Heart left ventricle (tissue), 16 donors: Measurements from ENCODE around the gene STK40. TPM values are rescaled to one million over a fixed set of nuclear protein-coding genes. Genes with fewer than 3 reads are reported as not detected.
A peak's percentile ranks its signal among the peaks of the same experiment; 100 is the strongest.

ENCODE experiments used
- ATAC-seq, 4 donors: fragments of 200-7000 bp; cut with Tn5 transposase; one replicate each; pipeline ENCODE4 v1.9.1; 2020 to 2022; ENCODE audit warnings: moderate library complexity in 4 of 4, mild to moderate bottlenecking in 3 of 4, moderate number of reproducible peaks in 1 of 4
- DNase-seq, 5 donors: peaks; one replicate each; pipeline ENCODE4 v3.0.0-alpha.2; 2020
- H3K27ac ChIP-seq, 12 donors: fragments of 200-600 bp; sonication (generic) in 4 of 12; one replicate each; pipeline versions ENCODE4 v1.5.0 to v1.8.0; 2016 to 2022; ENCODE audit warnings: mild to moderate bottlenecking in 2 of 12
- H3K27me3 ChIP-seq, 9 donors: fragments of 200-600 bp; sonication (generic) in 2 of 9; one replicate each; pipeline versions ENCODE4 v1.5.1 to v1.8.0; 2016 to 2022; ENCODE audit warnings: mild to moderate bottlenecking in 3 of 9
- H3K36me3 ChIP-seq, 9 donors: fragments of 200-600 bp; sonication (generic) in 2 of 9; one replicate each; pipeline versions ENCODE4 v1.5.0 to v1.8.0; 2018 to 2022; ENCODE audit warnings: mild to moderate bottlenecking in 2 of 9
- H3K4me1 ChIP-seq, 12 donors: fragments of 200-600 bp; sonication (generic) in 4 of 12; one replicate each; pipeline versions ENCODE4 v1.5.0 to v1.8.0; 2016 to 2022; ENCODE audit warnings: mild to moderate bottlenecking in 3 of 12
- H3K4me3 ChIP-seq, 12 donors: fragments of 200-600 bp; sonication (generic) in 4 of 12; one replicate each; pipeline versions ENCODE4 v1.5.0 to v1.8.0; 2017 to 2022; ENCODE audit warnings: mild to moderate bottlenecking in 9 of 12, moderate library complexity in 4 of 12
- H3K9me3 ChIP-seq, 12 donors: fragments of 200-600 bp; sonication (generic) in 4 of 12; one replicate each; pipeline versions ENCODE4 v1.5.0 to v1.8.0; 2016 to 2022; ENCODE audit warnings: mild to moderate bottlenecking in 1 of 12
- POLR2A ChIP-seq, 2 donors: fragments of 450-650 bp; IDR thresholded peaks; one replicate each; pipeline ENCODE4 v1.6.1; 2017; ENCODE audit warnings: antibody characterized with exemption in 2 of 2, mild to moderate bottlenecking in 2 of 2, moderate library complexity in 2 of 2
- WGBS, 4 donors: extraction: QIAGEN DNeasy Blood & Tissue Kit in 2 of 4; methylation state at CpG; one replicate each; pipeline versions ENCODE4 v1.1.5 to v1.1.7; 2013 to 2018; 5-methylcytosine and 5-hydroxymethylcytosine counted together
- intact Hi-C, 10 donors: fragments of 100-400 bp; cut with DNase I; formaldehyde crosslinking; loops; one replicate each; pipeline versions ENCODE4 v1.11.1 to v1.14.2; 2022
- polyA plus RNA-seq, 2 donors: library from polyadenylated mRNA; stranded (reverse); fragments of 200-250 nt; gene quantifications; one replicate each; pipeline ENCODE4 v1.2.3, GENCODE V29; 2013
- total RNA-seq, 9 donors: library from RNA; depleted of rRNA in 2 of 9; stranded (reverse); fragments of >200 nt in 2 of 9; fragmentation: NEBNext Ultra II Directional in 3 of 9; extraction: Animal tissue kit (Norgen Biotek cat#: 25700) in 3 of 9; gene quantifications; one replicate each; pipeline versions ENCODE4 v1.1.0 to v1.2.4, GENCODE V29; 2016 to 2023
- TF ChIP-seq, protein P1 (sequence below), 12 donors: fragments of 200-600 bp; sonication (generic) in 4 of 12; IDR thresholded peaks; one replicate each; pipeline versions ENCODE4 v1.5.0 to v1.8.0; 2018 to 2022; ENCODE audit warnings: antibody characterized with exemption in 12 of 12, mild to moderate bottlenecking in 5 of 12
- donor health status: ischemic (EF 13 %, LVEDD 7.1; RV severe dilation, severe dysfunction).
- donor health status: healthy with polysubstance abuse.
- donor health status: DM: no; HTN: yes; CAD: no.
- donor health status: DM: no; HTN: no; CAD: no.
- donor health status: ischemic (EF 25% LVEDD 6.9; RV normal size, moderate dysfunction).
- donor health status: ischemic (EF 25% LVEDD 5.7; RV mildly dilated, moderate dysfunction).
- donor health status: healthy.
- donor health status: DM: yes; HTN: yes; CAD: no.
- donor health status: ischemic (EF 35%, LVEDD 5.7; RV mildly dilated, moderate dysfunction).
- donor health status: nonischemic (EF 11% LVEDD 7.7; RV severe dilation, severe dysfunction).
- donor health status: DM: yes; HTN: yes; CAD: no.
- donor health status: PGD.
- donor health status: ischemic (EF 29% LVEDD 5.4; RV normal size, mild dysfunction).
- donor health status: nonischemic (EF 23%, LVEDD 6.1; RV moderate dilation, normal function).

The STK40 gene
- total and polyA plus RNA-seq, 11 donors, result 27.9 to 114 (median 59.4) TPM

DNA sequence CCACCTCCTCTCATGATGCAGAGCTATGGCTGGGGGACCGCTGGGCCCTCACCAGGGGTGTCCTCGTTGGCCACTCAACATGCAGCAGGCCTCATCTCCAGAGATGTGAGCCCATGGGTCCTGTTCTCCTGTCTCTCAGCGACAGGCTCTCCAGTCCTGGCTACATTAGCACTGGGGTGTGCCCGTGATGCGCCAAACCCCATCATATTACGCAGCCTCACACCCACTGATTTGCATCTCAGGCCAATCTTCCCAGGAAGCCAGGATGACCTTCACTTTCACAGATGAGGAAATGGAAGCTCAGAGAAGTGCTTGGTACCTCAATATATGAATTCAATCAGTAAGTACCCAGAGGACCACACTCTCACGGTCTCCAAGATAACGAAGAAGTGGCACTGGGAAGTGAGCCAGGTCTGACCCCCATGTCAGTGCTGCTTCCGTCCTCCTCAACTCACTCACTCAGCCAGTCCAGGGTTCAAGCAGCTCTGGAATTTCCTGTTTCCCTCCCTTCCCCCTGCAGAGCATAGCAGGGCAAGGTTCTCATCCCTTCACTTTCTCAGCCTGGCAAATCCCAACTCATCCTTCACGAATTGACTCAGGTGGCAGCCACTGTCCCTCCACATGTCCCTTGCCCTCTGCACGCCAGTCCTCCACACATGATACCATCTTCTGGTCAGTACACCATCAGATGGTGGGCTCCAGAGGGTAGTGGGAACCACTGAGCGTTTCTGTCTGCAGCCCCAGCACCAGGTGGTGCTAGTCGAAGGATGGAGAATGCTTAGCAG lies 33.4 kb downstream of the STK40 start:
- DNase-seq, result peak in 1 of 5 donors; percentile 12
- no peaks in the 10 kb centered on the region for H3K9me3 ChIP-seq
- intact Hi-C loops, result no loop called here
- TF ChIP-seq, protein P1, sequence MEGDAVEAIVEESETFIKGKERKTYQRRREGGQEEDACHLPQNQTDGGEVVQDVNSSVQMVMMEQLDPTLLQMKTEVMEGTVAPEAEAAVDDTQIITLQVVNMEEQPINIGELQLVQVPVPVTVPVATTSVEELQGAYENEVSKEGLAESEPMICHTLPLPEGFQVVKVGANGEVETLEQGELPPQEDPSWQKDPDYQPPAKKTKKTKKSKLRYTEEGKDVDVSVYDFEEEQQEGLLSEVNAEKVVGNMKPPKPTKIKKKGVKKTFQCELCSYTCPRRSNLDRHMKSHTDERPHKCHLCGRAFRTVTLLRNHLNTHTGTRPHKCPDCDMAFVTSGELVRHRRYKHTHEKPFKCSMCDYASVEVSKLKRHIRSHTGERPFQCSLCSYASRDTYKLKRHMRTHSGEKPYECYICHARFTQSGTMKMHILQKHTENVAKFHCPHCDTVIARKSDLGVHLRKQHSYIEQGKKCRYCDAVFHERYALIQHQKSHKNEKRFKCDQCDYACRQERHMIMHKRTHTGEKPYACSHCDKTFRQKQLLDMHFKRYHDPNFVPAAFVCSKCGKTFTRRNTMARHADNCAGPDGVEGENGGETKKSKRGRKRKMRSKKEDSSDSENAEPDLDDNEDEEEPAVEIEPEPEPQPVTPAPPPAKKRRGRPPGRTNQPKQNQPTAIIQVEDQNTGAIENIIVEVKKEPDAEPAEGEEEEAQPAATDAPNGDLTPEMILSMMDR (IDR thresholded peaks at IDR 0.05), result no peak
- no peak for TF ChIP-seq POLR2A (IDR thresholded peaks at IDR 0.05)
- peak overlapping the region in 2 of 12 donors; percentile 24 to 78 for H3K27ac ChIP-seq
- no peak for ATAC-seq
- WGBS, 4 donors, result 61 to 73% (median 66%) methylated on average over 11 to 13 of the region's 13 CpGs
- no peak overlapping the region for H3K4me3 ChIP-seq
- H3K36me3 ChIP-seq, result peaks cover 0 to 81% (median 67%) of the 10 kb centered on the region in 9 donors
- H3K4me1 ChIP-seq, result peaks cover 0 to 44% (median 28%) of the 10 kb centered on the region in 12 donors
- no peaks in the 10 kb centered on the region for H3K27me3 ChIP-seq

DNA sequence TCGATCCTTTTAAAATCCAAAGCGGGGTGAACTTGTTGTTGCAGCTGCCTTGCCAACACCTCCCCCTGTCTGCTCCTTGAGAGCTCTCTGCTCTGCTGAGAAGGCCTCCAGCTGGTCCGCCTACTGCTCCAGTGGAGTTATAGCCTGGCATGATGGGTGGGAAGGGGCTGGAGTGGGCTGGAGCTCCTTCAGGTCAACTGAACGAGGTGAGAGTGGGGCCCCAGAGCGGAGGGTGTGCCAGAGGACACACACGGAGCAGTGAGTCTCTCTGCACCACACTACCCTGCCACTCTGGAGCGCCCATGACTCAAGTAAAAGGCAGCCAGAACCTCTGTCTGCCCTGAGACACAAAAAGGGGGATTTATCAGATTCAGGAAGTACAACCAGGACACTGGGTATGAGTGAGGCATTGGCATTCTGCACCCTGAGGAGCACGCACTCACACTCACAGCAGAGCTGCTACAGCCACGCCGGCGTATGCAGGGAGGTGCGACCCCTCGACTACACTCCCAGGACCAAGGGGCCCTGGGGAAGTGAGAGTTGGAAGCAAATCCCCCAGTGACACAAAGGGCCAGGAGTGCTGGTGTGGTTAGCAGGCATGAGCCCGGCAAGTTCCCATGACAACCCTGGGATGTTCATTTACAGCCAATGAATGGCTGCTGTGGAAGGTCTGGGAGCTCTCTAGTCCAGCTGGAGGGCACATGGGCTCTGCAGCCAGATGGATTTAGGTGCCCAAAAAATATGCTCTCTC lies 34.3 kb downstream of the STK40 start:
- Histone ChIP-seq H3K4me1 (peaks cover 0 to 44% (median 28%) of the 10 kb centered on the region in 12 donors), H3K36me3 (peaks cover 0 to 85% (median 68%) of the 10 kb centered on the region in 9 donors), H3K9me3 (no peaks in the 10 kb centered on the region), H3K4me3 (no peak overlapping the region), H3K27ac (peak overlapping the region in 10 of 12 donors; percentile 13 to 82 (median 48)), H3K27me3 (no peaks in the 10 kb centered on the region)
- WGBS, 4 donors, result 77 to 82% (median 82%) methylated on average over 14 of the region's 14 CpGs
- no peak for TF ChIP-seq POLR2A (IDR thresholded peaks at IDR 0.05)
- TF ChIP-seq, protein P1 (IDR thresholded peaks at IDR 0.05), result peak in 2 of 12 donors; percentile 10 to 13
- peak in 3 of 4 donors; percentile 4 to 21 (median 15) for ATAC-seq
- peak in 1 of 5 donors; percentile 54 for DNase-seq
- intact Hi-C loops, result no loop called here

DNA sequence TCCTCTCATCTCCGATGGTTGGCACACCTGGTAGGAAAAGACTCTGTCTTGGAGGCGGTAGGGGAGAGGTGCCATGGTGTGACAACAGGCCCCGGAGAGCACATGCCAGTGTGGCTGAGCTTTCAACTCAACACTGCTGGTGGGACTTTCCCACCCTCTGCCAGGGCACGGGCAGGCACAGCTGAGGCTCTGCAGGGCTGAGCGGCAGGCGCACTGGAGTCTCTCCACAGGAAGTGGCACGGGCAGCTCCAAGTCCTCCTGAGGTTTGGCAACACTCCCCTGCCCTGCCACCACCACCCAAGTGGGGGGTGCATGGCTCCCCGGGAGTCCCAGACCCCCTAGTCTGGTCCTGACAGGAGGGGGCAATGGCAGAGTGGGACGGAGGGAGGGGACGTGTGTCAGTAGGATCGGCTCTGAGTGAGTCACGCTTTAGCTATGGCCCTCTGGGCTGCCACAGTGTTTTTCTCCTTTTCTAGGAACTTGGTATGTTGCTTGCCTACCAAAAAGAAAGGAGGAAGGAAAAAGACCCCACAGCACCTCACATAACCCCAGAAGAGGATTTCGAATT lies 35.0 kb downstream of the STK40 start:
- 49 to 67% (median 60%) methylated on average over 8 to 13 of the region's 13 CpGs for WGBS, 4 donors
- DNase-seq, result peak in 1 of 5 donors; percentile 60

More for the DNA sequence above, 35.0 kb downstream of the STK40 start:
- intact Hi-C loops, result no loop called here
- peak overlapping the region in 11 of 12 donors; percentile 13 to 82 (median 61) for H3K27ac ChIP-seq
- ATAC-seq, result peak in 3 of 4 donors; percentile 38 to 72 (median 60)
- no peaks in the 10 kb centered on the region for H3K27me3 ChIP-seq
- no peaks in the 10 kb centered on the region for H3K9me3 ChIP-seq
- H3K36me3 ChIP-seq, result peaks cover 0 to 85% (median 68%) of the 10 kb centered on the region in 9 donors
- H3K4me1 ChIP-seq, result peaks cover 0 to 44% (median 28%) of the 10 kb centered on the region in 12 donors
- H3K4me3 ChIP-seq, result peak overlapping the region in 1 of 12 donors; percentile 34
- TF ChIP-seq, protein P1 (IDR thresholded peaks at IDR 0.05), result no peak
- no peak for TF ChIP-seq POLR2A (IDR thresholded peaks at IDR 0.05)
